H9 (cell line): Measurements from ENCODE around the gene CHCHD6. TPM values are rescaled to one million over a fixed set of nuclear protein-coding genes. Genes with fewer than 3 reads are reported as not detected.

Source experiments
- DNase-seq: peaks from one replicate; pipeline ENCODE4 v3.0.0-alpha.2; 2017
- H2AFZ ChIP-seq: one replicate; pipeline ENCODE4 v1.6.1; 2013; ENCODE audit warnings: mild to moderate bottlenecking, low read length, control low read depth, moderate library complexity
- H2AK5ac ChIP-seq: 2 replicates; pipeline ENCODE4 v1.6.1; 2013; ENCODE audit warnings: low read length, control low read depth, mixed read lengths; ENCODE audit not compliant: insufficient read length
- H2BK120ac ChIP-seq: one replicate; pipeline ENCODE4 v1.6.1; 2013; ENCODE audit warnings: low read depth, mild to moderate bottlenecking, low read length, control low read depth, inconsistent platforms; ENCODE audit not compliant: poor library complexity, severe bottlenecking
- H2BK12ac ChIP-seq: 2 replicates; pipeline ENCODE4 v1.6.1; 2013; ENCODE audit warnings: low read length, control low read depth, mixed read lengths, low read depth; ENCODE audit not compliant: insufficient read length
- H2BK15ac ChIP-seq: 2 replicates; pipeline ENCODE4 v1.6.1; 2013; ENCODE audit warnings: low read depth, low read length, control low read depth
- H2BK20ac ChIP-seq: one replicate; pipeline ENCODE4 v1.6.1; 2013; ENCODE audit warnings: low read depth, mild to moderate bottlenecking, low read length, control low read depth, inconsistent platforms; ENCODE audit not compliant: poor library complexity, severe bottlenecking
- H2BK5ac ChIP-seq: 2 replicates; pipeline ENCODE4 v1.6.1; 2013; ENCODE audit warnings: low read length, control low read depth, mixed read lengths; ENCODE audit not compliant: insufficient read length
- H3K14ac ChIP-seq: 2 replicates; pipeline ENCODE4 v1.6.1; 2013; ENCODE audit warnings: low read length, control low read depth; ENCODE audit not compliant: insufficient read depth
- H3K18ac ChIP-seq: 2 replicates; pipeline ENCODE4 v1.6.1; 2013; ENCODE audit warnings: low read depth, mild to moderate bottlenecking, mixed read lengths, low read length, control low read depth; ENCODE audit not compliant: insufficient read length
- H3K23ac ChIP-seq: 2 replicates; pipeline ENCODE4 v1.6.1; 2013; ENCODE audit warnings: low read length, control low read depth, mixed read lengths, low read depth; ENCODE audit not compliant: insufficient read length
- H3K23me2 ChIP-seq: 2 replicates; pipeline ENCODE4 v1.6.1; 2013; ENCODE audit warnings: low read depth, mild to moderate bottlenecking, mixed read lengths, low read length, control low read depth; ENCODE audit not compliant: insufficient read length, poor library complexity, severe bottlenecking
- H3K27ac ChIP-seq: 2 replicates; pipeline ENCODE4 v1.5.1; 2013; ENCODE audit warnings: low read length, control low read depth, mixed read lengths, low read depth; ENCODE audit not compliant: insufficient read length
- H3K27me3 ChIP-seq: 2 replicates; pipeline ENCODE4 v1.6.1; 2013; ENCODE audit warnings: low read length, control low read depth, inconsistent platforms; ENCODE audit not compliant: insufficient read depth
- H3K4ac ChIP-seq: 2 replicates; pipeline ENCODE4 v1.6.1; 2013; ENCODE audit warnings: low read depth, mild to moderate bottlenecking, control low read depth, inconsistent platforms, low read length, moderate library complexity
- H3K4me1 ChIP-seq: 2 replicates; pipeline ENCODE4 v1.6.1; 2013; ENCODE audit warnings: low read length, control low read depth, inconsistent platforms; ENCODE audit not compliant: insufficient read depth
- H3K4me2 ChIP-seq: 2 replicates; pipeline ENCODE4 v1.6.1; 2013; ENCODE audit warnings: low read length, control low read depth, mixed read lengths; ENCODE audit not compliant: insufficient read length, insufficient read depth
- H3K56ac ChIP-seq: 2 replicates; pipeline ENCODE4 v1.6.1; 2013; ENCODE audit warnings: low read depth, mild to moderate bottlenecking, mixed read lengths, low read length, control low read depth; ENCODE audit not compliant: insufficient read length
- H3K79me1 ChIP-seq: 2 replicates; pipeline ENCODE4 v1.6.1; 2013; ENCODE audit warnings: low read depth, mild to moderate bottlenecking, moderate library complexity, low read length, control low read depth, inconsistent platforms; ENCODE audit not compliant: insufficient read depth, poor library complexity, severe bottlenecking
- H3K79me2 ChIP-seq: 2 replicates; pipeline ENCODE4 v1.6.1; 2013; ENCODE audit warnings: low read length, control low read depth, inconsistent platforms; ENCODE audit not compliant: insufficient read depth
- H3K9ac ChIP-seq: 2 replicates; pipeline ENCODE4 v1.6.1; 2013; ENCODE audit warnings: low read length, control low read depth, mixed read lengths; ENCODE audit not compliant: insufficient read length; ENCODE audit errors: extremely low read depth
- H3K9me3 ChIP-seq: one replicate; pipeline ENCODE4 v1.6.1; 2013; ENCODE audit warnings: low read depth, low read length, inconsistent platforms; ENCODE audit not compliant: control insufficient read depth
- H3T11ph ChIP-seq: one replicate; pipeline ENCODE4 v1.6.1; 2013; ENCODE audit warnings: mild to moderate bottlenecking, low read length, control low read depth, inconsistent platforms
- H4K20me1 ChIP-seq: one replicate; pipeline ENCODE4 v1.6.1; 2013; ENCODE audit not compliant: control insufficient read depth, insufficient read length, insufficient read depth
- H4K5ac ChIP-seq: 2 replicates; pipeline ENCODE4 v1.6.1; 2013; ENCODE audit warnings: low read depth, mild to moderate bottlenecking, mixed read lengths, low read length, control low read depth; ENCODE audit not compliant: insufficient read length
- H4K8ac ChIP-seq: replicated peaks from 2 replicates; pipeline ENCODE4 v1.6.1; 2013; ENCODE audit warnings: low read length, control low read depth, mixed read lengths, low read depth; ENCODE audit not compliant: insufficient read length
- H4K91ac ChIP-seq: 2 replicates; pipeline ENCODE4 v1.6.1; 2013; ENCODE audit warnings: low read depth, mild to moderate bottlenecking, moderate library complexity, mixed read lengths, low read length, control low read depth; ENCODE audit not compliant: insufficient read length
- H3K27ac Mint-ChIP-seq, 3 experiments: 2 replicates in 2 of 3; 3 replicates in 1 of 3; pipeline ENCODE4 v1.8.0; 2020 to 2021; ENCODE audit warnings: mixed read lengths in 3 of 3, mild to moderate bottlenecking in 1 of 3, moderate library complexity in 1 of 3
- H3K27me3 Mint-ChIP-seq: 2 replicates; pipeline ENCODE4 v1.8.0; 2021; ENCODE audit warnings: low read depth, mild to moderate bottlenecking, moderate library complexity, mixed read lengths
- H3K36me3 Mint-ChIP-seq, 3 experiments: 2 replicates in 2 of 3; 3 replicates in 1 of 3; pipeline ENCODE4 v1.8.0; 2020 to 2021; ENCODE audit warnings: low read depth in 3 of 3, mixed read lengths in 3 of 3; ENCODE audit not compliant: insufficient read depth in 1 of 3
- H3K4me1 Mint-ChIP-seq, 2 experiments: 2 replicates each; pipeline ENCODE4 v1.8.0; 2020; ENCODE audit warnings: mixed read lengths in 2 of 2
- H3K4me3 Mint-ChIP-seq, 2 experiments: 2 replicates in 1 of 2; 3 replicates in 1 of 2; pipeline ENCODE4 v1.8.0; 2020 to 2021; ENCODE audit warnings: mild to moderate bottlenecking in 2 of 2, mixed read lengths in 2 of 2, moderate library complexity in 1 of 2
- H3K9me3 Mint-ChIP-seq, 2 experiments: 2 replicates in 1 of 2; 3 replicates in 1 of 2; pipeline ENCODE4 v1.8.0; 2020; ENCODE audit warnings: mild to moderate bottlenecking in 2 of 2, mixed read lengths in 2 of 2, moderate library complexity in 1 of 2
- WGBS: extraction: QIAGEN DNeasy Blood & Tissue Kit; methylation state at CpG from one replicate; pipeline ENCODE4 v1.1.7; 2013; ENCODE audit warnings: missing lambda C conversion rate, low lambda C conversion rate, mixed read lengths; ENCODE audit not compliant: insufficient read length; ENCODE audit errors: extremely low coverage; 5-methylcytosine and 5-hydroxymethylcytosine counted together
- total RNA-seq: library from RNA; stranded (reverse); gene quantifications from 2 replicates; pipeline ENCODE4 v1.2.1, GENCODE V29; 2021
- TF ChIP-seq, protein P1 (sequence below): fragments of 200-600 bp; sonication (generic); conservative IDR thresholded peaks from 3 replicates; pipeline ENCODE4 v1.8.0; 2021; ENCODE audit warnings: antibody characterized with exemption, mild to moderate bottlenecking

CHCHD6 gene
- total RNA-seq, 1 experiment from 2014 or later = 34.2 TPM

DNA sequence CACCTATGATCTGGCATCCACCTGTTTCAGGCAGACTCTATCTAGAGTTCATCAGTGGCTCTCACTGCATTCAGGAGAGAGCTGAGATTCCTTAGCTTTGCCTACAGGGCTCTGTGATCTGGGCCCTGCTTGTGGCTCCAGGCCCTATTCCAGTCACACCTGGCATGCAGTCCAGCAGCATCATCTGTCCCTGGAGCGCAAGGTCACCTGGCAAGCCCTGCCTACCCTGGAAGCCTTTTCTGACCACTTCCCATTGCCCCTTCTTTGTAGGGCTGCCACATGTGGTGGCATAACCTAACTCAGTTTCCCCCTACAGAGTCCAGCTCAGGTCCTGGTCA is 163.8 kb downstream of the CHCHD6 start:
- H2BK15ac ChIP-seq = no peak overlapping the region
- no peak overlapping the region for H2BK20ac ChIP-seq
- TF ChIP-seq, protein P1, sequence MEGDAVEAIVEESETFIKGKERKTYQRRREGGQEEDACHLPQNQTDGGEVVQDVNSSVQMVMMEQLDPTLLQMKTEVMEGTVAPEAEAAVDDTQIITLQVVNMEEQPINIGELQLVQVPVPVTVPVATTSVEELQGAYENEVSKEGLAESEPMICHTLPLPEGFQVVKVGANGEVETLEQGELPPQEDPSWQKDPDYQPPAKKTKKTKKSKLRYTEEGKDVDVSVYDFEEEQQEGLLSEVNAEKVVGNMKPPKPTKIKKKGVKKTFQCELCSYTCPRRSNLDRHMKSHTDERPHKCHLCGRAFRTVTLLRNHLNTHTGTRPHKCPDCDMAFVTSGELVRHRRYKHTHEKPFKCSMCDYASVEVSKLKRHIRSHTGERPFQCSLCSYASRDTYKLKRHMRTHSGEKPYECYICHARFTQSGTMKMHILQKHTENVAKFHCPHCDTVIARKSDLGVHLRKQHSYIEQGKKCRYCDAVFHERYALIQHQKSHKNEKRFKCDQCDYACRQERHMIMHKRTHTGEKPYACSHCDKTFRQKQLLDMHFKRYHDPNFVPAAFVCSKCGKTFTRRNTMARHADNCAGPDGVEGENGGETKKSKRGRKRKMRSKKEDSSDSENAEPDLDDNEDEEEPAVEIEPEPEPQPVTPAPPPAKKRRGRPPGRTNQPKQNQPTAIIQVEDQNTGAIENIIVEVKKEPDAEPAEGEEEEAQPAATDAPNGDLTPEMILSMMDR = no peak
- H3K27ac ChIP-seq = no peak overlapping the region
- H3K4me3 Mint-ChIP-seq = no peak overlapping the region
- H3K79me1 ChIP-seq = no peaks in the 10 kb centered on the region
- no peak overlapping the region for H3K4ac ChIP-seq
- DNase-seq = no peak
- H4K91ac ChIP-seq = no peak overlapping the region
- no peak overlapping the region for H2BK120ac ChIP-seq
- H3K4me2 ChIP-seq = no peak overlapping the region
- H3K27ac Mint-ChIP-seq = 0 out of 7 replicates have a peak overlapping the region, but pooled peaks of 1 of the 3 experiments have one; percentile 24
- no peak overlapping the region for H4K8ac ChIP-seq
- no peak overlapping the region for H2AK5ac ChIP-seq
- no peaks in the 10 kb centered on the region for H3K27me3 Mint-ChIP-seq
- no peak overlapping the region for H3K56ac ChIP-seq
- H4K20me1 ChIP-seq = no peaks in the 10 kb centered on the region
- H2BK5ac ChIP-seq = no peak overlapping the region
- H3K9me3 Mint-ChIP-seq = peaks cover 7 to 23% of the 10 kb centered on the region in 2 experiments; a peak in 3 of 5 replicates
- no peaks in the 10 kb centered on the region for H3K9me3 ChIP-seq
- peaks cover 9 to 26% (median 17%) of the 10 kb centered on the region in 3 experiments for H3K36me3 Mint-ChIP-seq
- no peak overlapping the region for H3K14ac ChIP-seq
- H2BK12ac ChIP-seq = no peak overlapping the region
- H3K4me1 Mint-ChIP-seq = peaks cover 0 to 5% of the 10 kb centered on the region in 2 experiments; a peak in 2 of 4 replicates
- H2AFZ ChIP-seq = no peak overlapping the region
- H3T11ph ChIP-seq = no peak overlapping the region
- H3K18ac ChIP-seq = no peak overlapping the region
- H3K27me3 ChIP-seq = no peaks in the 10 kb centered on the region
- no CpG with 5 or more reads among the region's 1 CpG for WGBS
- no peak overlapping the region for H3K9ac ChIP-seq
- H3K23ac ChIP-seq = no peak overlapping the region
- no peaks in the 10 kb centered on the region for H3K4me1 ChIP-seq
- H4K5ac ChIP-seq = no peak overlapping the region
- no peaks in the 10 kb centered on the region for H3K79me2 ChIP-seq
- H3K23me2 ChIP-seq = peaks cover 7% of the 10 kb centered on the region
